ENCODE results near the gene SASH1.
A peak's percentile ranks its signal among the peaks of the same experiment; 100 is the strongest.

SASH1 gene

DNA sequence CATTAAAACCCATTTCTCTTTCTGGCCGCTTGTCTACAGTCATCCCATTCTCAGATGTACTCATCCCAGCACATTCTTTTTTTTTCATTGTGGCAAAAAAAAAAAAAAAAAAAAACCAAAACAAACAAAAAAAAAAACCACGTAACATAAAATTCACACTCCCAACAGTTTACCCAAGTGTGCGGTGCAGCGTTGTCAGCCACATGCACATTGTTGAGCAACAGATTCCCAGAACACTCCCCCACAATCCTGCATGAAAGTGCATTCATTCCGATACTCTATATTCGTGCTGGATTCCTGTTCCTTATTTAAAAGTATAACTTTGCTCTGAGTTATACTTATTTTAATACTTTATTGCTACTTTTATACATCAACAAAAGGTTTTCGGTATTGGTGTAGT, 96.0 kb downstream of the SASH1 start:
- DNase-seq, result no peak

DNA sequence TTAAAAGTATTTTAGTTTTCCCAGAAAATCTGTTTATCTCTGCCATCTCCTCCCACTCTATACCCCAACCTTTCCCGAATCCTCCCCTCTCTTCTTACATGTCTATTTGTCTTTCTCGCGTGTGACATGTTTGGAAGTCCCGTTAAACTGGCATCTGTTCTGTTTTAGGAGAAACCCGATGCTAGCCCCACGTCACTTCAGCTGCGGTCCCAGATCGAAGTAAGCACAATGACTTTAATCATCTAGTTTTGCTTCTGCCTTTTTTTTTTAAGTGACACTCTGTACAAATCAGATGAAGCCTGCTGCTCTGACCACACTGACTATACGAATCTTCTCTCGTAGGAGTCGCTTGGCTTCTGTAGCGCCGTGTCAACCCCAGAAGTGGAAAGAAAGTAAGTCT, 97.4 kb downstream of the SASH1 start:
- DNase-seq, result no peak

DNA sequence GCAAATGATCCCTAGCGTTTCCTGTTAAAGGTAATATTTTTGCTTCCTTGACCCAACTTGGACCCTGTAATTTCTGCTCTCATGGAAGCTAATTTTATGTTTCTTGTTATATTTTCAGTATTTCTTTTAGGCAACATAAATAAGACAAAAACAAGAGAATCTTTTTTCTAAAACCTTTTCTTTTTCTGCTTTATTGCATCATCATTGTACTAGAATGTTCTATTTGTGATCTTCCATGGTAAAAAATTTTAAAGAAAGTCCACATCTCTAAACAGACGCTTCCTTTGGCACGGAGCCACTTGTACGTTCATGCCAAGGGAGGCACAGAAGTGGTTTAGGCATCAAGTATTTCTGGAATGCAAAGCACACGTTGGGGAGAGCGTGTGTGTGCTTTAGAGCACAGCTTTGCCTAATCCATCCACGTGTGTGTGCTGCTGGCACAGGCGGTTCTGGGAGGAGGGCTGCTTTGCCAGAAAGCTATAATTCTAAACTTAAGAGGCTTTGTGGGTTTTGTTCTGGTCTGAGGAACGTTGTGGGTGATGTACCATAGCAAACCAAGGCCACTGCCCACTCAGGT, 98.3 kb downstream of the SASH1 start:
- no peak for DNase-seq

DNA sequence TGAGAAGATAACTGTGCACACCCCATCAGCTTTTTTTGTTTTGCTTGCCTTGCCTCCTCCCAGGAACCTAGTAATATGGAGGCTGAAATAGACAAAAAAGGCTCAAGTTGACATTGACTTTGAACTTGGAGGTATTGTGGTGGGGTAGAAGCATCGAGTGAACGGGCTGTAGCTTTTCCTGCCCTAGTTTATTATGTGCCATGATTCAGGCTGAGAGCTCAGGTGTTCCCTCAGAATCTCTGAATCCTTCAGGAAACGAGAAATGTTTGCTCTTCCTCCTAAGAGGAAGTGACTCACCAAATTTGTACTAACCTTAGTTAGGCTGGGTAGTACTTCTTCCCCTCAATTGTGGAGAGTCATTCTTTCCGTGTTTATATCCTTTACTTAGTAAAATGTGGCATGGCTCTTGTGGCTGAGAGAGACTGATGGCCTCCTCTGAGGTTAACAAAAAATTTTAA, 98.8 kb downstream of the SASH1 start:
- DNase-seq, result no peak

DNA sequence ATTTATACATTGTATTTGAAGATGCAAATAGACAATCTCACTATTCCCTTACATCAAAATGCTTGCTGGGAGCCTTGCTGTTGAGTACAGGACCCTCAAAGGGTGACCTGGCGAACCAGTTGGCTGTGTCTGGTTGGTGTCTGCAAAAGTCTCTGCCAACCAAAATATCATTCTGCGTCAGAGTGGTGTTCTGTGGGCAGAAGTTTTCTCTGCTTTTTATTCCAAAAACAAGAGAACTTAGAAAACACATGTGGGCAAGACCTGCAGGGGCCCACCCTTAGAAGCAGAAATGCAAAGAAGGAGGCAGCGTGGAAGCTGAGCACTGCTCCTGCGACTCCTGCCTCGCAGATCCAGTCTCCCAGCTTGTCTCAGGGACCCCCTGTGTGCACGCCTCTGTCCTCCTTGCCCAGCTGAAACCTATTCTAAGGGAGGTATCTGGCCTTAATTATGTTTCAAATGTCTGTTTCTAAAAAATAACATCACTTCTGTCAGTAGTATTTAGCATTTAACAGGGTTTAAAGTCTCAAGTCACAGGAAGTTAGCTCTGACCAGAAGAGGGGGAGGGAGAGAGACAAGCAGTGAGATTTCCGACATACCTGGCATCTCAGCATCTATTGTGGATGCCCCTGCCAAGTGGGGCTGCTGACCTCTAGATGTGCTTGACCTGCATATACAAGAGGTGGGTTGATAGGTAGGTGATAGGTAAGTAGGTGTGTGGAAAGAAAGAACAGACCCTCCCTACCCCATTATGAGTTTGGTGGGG, 101.3 kb downstream of the SASH1 start:
- DNase-seq, result no peak

DNA sequence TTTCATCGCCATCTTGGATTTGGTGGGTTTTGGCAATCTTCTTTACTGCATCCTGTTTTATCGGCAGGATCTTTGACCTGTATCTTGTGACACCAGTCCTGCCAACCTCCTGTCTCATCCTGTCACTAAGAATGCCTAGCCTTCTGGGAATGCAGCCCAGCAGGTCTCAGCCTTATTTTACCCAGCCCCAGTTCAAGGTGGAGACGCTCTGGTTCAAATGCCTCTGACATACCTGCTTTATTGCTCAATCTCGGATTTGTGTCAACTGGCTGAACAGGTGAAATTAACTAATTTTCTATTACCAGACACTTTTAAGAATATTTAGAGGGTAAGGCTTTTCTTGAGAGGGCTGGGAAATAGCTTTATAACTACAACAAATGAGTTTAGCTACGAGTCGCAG, 102.5 kb downstream of the SASH1 start:
- DNase-seq, result no peak

DNA sequence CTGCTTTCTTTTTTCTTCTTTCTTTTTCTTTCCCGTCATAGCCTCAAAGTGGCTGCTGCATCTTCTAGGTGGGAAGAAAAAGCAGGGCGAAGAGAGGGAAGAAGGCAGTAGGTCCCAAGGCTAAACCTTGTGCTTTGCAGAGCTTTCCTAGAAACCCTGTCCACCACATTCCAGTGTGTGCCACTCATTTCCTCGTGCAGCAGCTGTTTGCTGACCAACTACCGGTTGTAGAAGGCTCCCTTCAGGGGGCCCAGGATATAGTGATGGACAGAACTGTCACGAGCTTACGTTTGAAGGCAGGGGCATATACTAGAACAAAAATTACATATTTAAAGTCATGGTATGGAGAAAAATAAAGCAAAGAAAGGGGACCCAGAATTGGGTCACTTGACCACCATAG, 103.0 kb downstream of the SASH1 start:
- DNase-seq, result no peak

DNA sequence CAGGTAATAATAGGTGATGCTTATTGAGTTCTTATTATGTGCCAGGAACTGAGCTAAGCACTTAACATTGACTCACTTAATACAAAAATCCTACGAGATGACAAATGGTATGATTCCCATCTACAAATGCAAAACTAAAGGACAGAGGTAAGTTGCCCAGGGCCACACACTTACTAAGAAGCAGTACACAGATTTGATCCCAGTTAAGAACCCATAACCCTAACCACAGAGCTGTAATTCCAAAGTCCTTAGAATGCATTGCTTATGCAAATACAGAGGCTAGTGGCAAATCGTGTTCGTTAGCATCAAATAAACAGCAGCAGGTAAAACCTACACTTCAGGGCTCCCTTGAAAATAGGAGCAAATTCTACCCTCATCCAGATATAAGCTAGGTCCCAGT, 104.0 kb downstream of the SASH1 start:
- DNase-seq, result no peak

DNA sequence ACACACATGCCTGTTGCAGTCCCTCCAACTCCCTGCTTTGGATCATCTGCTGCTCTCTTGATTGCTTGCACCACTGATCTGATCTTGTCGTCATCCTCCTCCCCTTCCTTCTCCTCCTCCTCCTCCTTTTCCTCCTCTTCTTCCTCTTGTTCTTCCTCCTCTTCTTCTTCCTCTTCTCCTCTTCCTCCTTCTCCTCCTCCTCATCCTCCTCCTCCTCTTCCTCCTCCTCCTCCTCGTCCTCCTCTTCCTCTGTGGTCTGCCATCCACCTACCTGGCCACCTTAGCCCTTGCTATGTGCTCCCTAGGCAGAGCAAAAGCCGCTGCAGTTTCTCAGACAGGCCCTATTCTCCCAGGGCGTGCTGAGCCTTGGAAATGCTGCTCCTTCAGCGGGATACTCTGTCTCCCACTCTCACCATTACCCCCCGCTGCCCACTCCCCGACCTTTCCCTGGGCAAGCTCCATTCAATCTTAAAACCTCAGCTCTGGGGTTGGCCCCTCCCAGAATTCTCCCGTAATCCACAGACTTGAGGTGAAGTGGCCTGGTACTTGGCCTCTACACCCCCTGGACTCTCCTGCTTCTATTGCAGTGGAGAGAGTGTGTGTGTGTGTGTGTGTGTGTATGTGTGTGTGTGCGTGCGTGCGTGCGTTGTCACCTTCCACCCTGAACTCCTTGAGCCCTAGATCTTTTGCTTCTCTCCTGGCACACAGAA, 105.0 kb downstream of the SASH1 start:
- no peak for DNase-seq

DNA sequence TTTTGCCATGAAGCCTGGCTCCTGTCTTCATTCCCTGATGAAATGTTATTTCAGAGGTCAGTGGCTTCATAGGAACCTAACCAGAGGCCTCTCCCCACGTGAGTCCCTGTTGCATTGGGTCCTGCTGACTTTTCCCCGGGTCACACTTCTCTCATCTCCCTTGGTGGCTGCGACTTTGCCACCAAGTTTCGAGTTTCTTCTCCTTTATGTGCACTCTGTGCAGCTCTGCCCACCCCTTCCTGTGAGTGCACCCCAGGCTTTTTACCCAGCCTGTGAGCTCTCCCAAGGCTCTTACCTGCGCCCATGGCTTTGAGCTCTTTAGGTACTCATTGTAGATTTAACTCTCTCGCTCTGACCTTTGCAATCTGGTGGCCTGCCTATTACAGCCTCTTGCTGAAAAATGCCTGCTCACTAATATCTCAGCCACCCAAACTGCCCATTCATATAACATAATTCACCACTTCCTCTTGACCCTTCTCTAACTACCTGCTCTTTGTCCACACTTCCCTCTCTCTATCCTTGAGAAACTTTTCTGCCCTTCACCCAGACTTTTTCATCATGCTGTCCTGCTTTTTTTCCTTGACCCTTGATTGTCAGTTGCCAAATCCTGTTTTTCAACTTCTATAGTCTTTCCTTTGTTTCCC, 105.9 kb downstream of the SASH1 start:
- DNase-seq, result no peak

DNA sequence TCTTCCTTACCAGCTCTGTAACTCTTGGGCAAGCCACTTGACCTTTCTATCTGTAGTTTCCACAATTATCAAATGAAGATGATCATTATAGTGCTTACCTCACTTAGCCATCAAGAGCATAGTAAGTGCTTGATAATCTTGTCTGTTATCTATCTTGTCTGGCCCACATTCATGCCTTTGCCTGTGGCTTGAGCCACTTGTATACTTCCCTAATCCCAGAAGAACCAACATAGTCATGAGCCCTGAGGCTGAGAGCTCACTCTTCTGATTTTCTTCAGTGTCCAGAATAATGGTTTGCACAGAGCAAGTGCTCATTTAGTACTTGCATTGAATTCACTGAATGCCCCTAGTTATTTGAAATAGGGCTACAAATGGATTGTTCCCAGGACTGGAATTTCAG, 108.2 kb downstream of the SASH1 start:
- no peak for DNase-seq

DNA sequence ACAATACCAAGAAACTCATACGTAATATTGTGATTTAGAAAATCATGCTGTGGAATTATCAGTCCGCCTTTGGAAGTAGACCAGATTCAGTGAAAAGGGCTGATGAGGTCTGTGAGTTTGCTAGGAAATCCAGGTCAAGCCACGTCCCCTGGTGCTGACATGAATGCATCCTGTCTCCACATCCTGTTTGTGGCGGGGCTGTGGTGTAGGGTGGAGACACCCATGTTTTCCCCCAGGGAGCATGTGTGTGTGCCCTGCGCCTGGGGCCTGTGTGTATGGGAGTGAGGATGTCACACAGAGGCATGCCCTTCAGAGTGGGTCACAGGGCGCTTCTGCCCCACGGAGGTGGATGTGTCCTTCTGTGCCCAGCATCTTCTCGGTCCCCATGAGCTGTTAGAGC, 109.1 kb downstream of the SASH1 start:
- no peak for DNase-seq

DNA sequence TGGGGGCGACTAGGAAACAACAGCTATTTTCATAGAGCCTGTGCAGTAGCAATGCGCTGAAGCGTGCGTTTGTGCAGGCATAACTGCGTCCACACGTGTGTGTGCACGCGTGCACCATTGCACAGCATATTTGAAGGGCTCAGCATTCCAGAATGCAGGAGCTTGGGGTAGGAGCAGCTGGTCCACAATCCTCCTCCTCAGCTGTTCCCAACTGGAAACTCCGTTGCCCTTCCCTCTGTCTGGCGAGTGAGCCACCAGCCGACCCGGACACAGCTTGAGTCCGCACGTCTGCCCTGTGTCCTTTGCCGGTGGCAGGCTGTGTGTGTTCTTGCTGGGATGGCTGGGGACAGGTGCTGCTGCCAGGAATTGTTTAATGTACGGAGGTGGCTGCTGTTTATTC, 110.2 kb downstream of the SASH1 start:
- DNase-seq, result no peak

DNA sequence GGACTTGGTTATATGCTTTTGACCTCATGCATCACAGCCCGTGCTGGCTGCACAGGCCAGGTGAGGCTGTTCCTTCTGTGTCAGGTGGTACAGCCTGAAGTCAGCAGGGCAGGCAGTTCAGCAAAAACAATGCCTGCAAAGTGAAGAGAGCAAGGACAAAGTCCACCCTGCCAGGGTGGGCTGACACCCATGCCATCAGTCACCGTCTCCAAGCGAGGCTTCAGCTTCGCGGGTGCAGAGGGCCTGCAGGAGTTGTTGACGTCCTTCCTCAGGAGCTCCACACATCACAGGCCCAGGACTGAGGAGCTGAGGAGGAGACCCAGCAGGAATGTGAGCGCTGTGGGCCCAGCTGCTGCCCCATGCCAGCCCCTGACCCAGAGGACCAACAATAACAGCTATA, 111.3 kb downstream of the SASH1 start:
- no peak for DNase-seq

DNA sequence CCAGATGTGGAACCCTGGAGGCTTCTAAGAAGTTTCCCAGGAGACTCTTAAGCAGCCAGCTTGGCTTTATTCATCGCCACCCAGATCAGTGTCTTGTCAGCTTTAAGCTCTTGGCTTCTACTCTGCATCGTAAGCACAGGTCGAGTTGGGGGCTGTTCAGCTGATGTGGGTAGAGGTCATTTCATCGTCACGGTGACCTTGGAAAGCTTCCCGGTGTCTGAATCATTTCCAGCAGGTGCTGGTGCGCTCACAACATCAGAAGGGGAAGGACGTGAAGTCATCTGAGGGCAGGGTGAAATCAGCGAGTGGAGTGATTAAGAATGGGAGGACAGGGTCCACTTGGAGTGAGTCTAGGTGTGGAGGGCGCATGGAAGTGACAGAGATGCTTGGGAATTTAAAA, 112.6 kb downstream of the SASH1 start:
- DNase-seq, result no peak

DNA sequence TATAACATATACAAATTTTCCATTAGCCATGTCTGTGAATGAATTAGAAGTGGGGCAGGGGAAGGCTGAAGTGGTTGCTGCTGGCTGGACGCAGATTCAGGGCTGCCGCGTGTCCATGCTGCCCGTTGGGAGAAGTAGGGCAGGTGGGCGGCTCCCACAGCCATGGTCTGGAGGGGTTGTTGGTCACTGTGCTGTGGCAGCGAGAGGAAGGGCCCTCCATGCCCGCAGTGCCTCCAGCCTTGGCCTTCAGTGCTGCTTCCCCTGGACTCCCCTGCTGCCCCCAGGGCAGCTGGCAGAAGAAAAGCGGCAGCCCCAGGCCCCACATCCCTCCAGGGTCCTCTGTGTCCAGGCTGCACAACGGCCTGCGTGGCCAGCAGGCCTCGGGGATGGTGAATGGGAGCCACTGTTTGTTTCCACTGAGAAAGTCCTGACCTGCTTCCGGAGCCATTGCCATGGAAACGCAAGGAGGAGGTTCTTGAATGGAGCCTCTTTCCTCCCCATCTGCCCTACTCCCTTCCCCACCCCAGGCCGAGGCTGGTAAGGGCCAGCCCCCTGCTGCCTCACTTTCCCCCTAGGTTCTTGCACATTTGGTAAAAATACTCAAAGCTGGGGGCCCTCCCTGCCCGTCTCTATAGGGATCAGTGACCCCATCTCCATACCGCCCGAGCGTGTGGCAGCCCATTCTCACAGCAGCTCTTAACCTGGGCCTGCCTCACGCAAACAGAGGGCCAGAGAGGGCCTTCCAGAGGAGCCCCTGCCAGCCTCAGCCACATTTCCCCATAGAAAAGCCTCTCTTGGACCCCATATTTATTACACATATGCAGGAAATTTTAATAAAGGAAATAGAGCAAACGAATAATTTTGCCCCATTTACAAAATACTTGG, 113.3 kb downstream of the SASH1 start:
- DNase-seq, result no peak

DNA sequence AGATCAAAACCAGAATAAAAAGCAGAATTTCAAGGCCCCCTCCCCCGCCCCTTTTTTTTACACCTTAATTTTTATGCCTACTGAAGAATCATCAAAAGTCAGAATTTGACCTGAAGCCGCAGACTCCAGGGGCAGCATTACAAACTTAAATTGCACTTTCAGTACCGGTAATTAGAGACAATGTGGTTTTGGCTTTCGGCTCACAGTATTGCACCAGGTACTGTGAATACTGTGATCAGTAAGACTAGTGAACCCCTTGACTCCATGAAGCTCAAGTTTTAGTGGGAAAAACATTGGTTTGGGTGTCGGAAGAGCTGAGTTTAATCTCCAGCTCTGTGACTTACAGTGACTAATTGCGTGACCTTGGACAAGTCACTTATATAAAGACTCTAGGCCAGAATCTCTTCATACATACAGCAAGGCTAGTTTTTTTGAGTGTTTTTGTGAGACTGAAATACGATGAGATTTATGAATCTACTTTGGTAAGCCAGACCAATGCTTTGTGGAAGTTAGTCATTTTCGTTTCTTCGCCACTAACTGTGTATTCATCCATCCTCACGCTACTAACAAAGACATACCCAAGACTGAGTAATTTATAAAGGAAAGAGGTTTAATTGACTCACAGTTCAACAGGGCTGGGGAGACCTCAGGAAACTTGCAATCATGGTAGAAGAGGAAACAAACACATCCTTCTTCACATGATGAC, 114.7 kb downstream of the SASH1 start:
- no peak for DNase-seq

DNA sequence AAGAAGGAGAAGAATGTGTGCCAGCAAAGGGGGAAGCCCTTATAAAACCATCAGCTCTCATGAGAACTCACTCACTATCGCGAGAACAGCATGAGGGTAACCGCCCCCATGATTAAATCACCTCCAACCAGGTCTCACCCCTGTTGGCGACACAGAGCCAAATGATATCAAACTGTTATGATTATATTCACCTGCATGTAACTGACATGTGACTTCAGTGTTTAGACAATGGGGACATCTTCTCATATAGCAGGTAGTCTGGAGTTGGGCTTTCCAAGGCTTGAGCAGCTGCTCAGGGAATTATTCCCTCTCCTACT, 115.2 kb downstream of the SASH1 start:
- no peak for DNase-seq

DNA sequence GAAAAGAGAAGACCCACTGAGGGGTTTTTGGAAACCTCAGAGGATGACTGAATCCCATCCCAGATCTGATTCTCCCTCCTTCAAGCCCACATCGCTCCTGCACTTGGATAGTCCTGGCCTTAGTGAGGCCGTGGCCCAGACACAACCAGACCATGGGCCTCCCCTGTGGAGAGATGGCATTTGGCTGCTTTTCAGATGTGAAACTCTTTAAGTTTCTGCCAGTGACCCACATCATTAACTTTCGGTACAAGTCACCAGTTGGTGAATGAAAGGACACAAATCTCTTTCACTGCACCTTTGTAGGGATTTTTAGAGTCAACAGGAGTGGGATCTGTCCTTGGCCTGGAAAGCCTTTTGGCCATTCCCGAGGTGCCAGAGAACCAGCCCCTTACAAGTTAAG, 116.6 kb downstream of the SASH1 start:
- DNase-seq, result no peak

DNA sequence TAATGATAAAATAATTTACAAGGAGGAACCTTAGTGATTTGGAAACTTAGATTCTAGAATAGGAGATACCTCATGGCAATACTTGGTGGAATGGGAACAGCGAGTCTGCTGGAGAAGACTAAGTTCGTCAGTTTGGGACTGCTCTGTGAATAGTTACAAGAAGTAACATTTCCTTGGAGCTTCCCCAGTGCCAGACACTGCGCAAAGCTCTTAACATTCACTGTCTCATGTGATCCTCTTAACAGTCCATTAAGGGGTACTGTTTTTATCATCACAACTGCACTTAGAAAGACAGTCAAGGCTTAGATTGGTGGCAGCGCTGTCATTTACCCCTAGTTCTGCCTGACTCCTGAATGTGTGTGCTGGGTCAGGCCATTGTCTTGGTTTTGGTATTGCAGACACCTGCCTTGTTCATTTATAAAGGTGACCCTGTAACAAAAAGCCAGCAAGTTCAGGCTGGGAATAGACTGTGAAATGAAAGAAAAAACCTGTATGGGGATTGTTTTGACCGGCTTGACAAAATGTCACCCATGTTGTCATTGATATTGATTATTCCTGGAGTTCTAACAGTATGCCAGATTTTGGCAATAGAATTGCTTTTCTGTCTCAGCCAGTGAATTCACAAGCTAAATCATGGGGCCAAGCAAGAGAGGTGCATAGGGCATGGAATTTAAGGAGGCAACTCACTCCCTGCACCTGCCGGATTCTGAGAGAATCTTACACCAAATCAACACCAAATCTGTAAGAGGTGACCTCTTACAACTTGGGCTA, 118.4 kb downstream of the SASH1 start:
- DNase-seq, result peak in 1 of 2 experiments; percentile 21

DNA sequence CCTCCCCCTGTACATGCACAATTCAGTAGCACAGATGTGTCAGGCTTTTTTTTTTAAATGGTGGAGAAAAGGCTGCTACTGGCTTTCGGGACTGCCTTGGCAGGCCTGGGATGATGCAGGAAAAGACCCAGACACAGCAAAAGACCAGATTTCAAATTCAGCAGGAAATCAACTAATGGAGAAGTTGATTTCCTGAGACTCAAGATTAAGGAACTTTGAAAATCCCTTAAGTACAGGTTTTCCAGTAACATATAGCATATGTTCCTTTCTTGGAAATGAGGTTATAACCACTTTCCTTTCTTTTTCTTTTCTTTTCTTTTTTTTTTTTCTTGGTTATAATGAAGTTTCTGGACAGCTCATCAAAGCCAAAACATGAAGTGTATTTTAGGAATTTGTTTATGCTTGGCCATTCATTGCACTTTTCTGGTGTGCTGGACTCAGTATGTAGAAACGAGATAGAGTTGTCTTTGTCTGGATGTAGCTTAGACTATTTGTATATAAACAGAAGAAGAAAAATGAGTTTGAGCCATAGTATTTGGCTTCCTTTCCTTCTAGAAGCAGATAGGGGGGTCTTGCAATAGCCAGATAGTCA, 119.4 kb downstream of the SASH1 start:
- no peak for DNase-seq

Data from NCI-H187 (cell line).